ENCODE results near the gene EFL1. TPM values are rescaled to one million over a fixed set of nuclear protein-coding genes. Genes with fewer than 3 reads are reported as not detected.

EFL1 gene
- total and polyA plus RNA-seq, 2 of the 8 experiments (the other 6 are each of a cell fraction or from before 2014, with no cell fraction given), result 10.8 to 31.5 TPM

- CTCF ChIA-PET (ENCODE audit: partially characterized antibody), result no interaction called here
- POLR2A ChIA-PET (ENCODE audit: partially characterized antibody), result no interaction called here
- H2AFZ ChIP-seq (ENCODE audit: low read length), result no peak overlapping the region
- no peak for TF ChIP-seq GTF2F1 (IDR thresholded peaks at IDR 0.05; ENCODE audit: borderline replicate concordance, low read depth, low read length)
- no peak for TF ChIP-seq GABPA (IDR thresholded peaks at IDR 0.05; ENCODE audit: borderline replicate concordance, insufficient read depth, low read length)
- no peak for TF ChIP-seq EP300 (IDR thresholded peaks at IDR 0.05; ENCODE audit: borderline replicate concordance in 1 of 2, low read depth in 2 of 2, low read length in 2 of 2)
- no peak for TF ChIP-seq SAP30 (IDR thresholded peaks at IDR 0.05; ENCODE audit: insufficient read depth, insufficient replicate concordance, low read length)
- TF ChIP-seq SP4 (IDR thresholded peaks at IDR 0.05; ENCODE audit: low read length), result no peak
- no peak for TF ChIP-seq HDAC2 (IDR thresholded peaks at IDR 0.05; ENCODE audit: borderline replicate concordance in 1 of 2, low read depth in 2 of 2, low read length in 2 of 2)
- TF ChIP-seq SUZ12 (IDR thresholded peaks at IDR 0.05; ENCODE audit: low read length), result no peak
- TF ChIP-seq TAF1 (IDR thresholded peaks at IDR 0.05; ENCODE audit: low read depth, low read length), result no peak
- no peak for TF ChIP-seq JUN (IDR thresholded peaks at IDR 0.05; ENCODE audit: low read depth, low read length)
- TF ChIP-seq ATF2 (IDR thresholded peaks at IDR 0.05; ENCODE audit: low read length), result no peak
- TF ChIP-seq JUND (IDR thresholded peaks at IDR 0.05; ENCODE audit: low read length), result no peak
- no peak for TF ChIP-seq CREB1 (IDR thresholded peaks at IDR 0.05)
Observed at GRCh38 chr15:82272154-82272553, 9.6 kb upstream of the EFL1 start.

More at GRCh38 chr15:82272154-82272553, 9.6 kb upstream of the EFL1 start:
- no peak for FAIRE-seq
- no peak overlapping the region for H3K4ac ChIP-seq (replicated peaks; ENCODE audit: insufficient read length, low read depth, low read length)
- H3K23me2 ChIP-seq (ENCODE audit: low read depth, low read length), result no peaks in the 10 kb centered on the region
- 0 out of 8 replicates have a peak, but pooled peaks cover 0 to 5% (median 0%) of the 10 kb centered on the region in 4 experiments for H3K36me3 ChIP-seq (ENCODE audit: control insufficient read depth in 2 of 4, insufficient read depth in 4 of 4, low read length in 3 of 4)
- H3K56ac ChIP-seq (replicated peaks; ENCODE audit: insufficient read length, low read depth, low read length), result no peak overlapping the region
- H3K9ac ChIP-seq (replicated peaks in 1 of 4; ENCODE audit: extremely low read depth in 1 of 4, low read depth in 3 of 4, low read length in 3 of 4), result no peak overlapping the region
- no peak overlapping the region for H3K4me3 ChIP-seq (ENCODE audit: extremely low read depth in 1 of 4, insufficient read depth in 2 of 4, low read depth in 3 of 4, low read length in 4 of 4)
- H2BK120ac ChIP-seq (replicated peaks; ENCODE audit: low read depth, low read length), result no peak overlapping the region
- no peak overlapping the region for H3K27ac ChIP-seq (ENCODE audit: low read depth, low read length)
- H3K4me2 ChIP-seq (ENCODE audit: insufficient read depth in 1 of 2, low read depth in 2 of 2, low read length in 2 of 2), result no peak overlapping the region
- no peak overlapping the region for H2AK5ac ChIP-seq (ENCODE audit: low read depth, low read length)
- no peak overlapping the region for H2BK12ac ChIP-seq (ENCODE audit: low read depth, low read length)
- H3K79me1 ChIP-seq (ENCODE audit: low read depth, low read length), result no peaks in the 10 kb centered on the region
- H3K4me1 ChIP-seq (replicated peaks in 1 of 4; ENCODE audit: control insufficient read depth in 3 of 4, insufficient read depth in 4 of 4, low read length in 3 of 4), result peaks cover 0 to 11% (median 6%) of the 10 kb centered on the region in 4 experiments; a peak in 5 of 7 replicates
- no peak for DNase-seq (ENCODE audit: low read depth in 1 of 2, low spot score in 2 of 2)
- H2BK5ac ChIP-seq (ENCODE audit: low read depth, low read length), result no peak overlapping the region
- H3K79me2 ChIP-seq (ENCODE audit: control insufficient read depth in 1 of 2, insufficient read depth in 2 of 2, low read length in 2 of 2), result no peaks in the 10 kb centered on the region
- H2BK15ac ChIP-seq (ENCODE audit: low read length), result no peak overlapping the region
- H4K5ac ChIP-seq (ENCODE audit: insufficient read length, low read depth, low read length), result no peak overlapping the region
- no peak overlapping the region for H4K8ac ChIP-seq (ENCODE audit: extremely low read depth, insufficient read depth, low read length)
- no peak overlapping the region for H4K91ac ChIP-seq (replicated peaks; ENCODE audit: insufficient read length, low read length)
- peaks cover 6 to 10% of the 10 kb centered on the region in 2 experiments; a peak in 2 of 4 replicates for H3K9me3 ChIP-seq (ENCODE audit: insufficient read depth in 2 of 2, low read depth in 1 of 2, low read length in 1 of 2)
- H3K27me3 ChIP-seq (replicated peaks in 1 of 4; ENCODE audit: control insufficient read depth in 3 of 4, extremely low read depth in 1 of 4, insufficient read depth in 3 of 4, low read length in 3 of 4), result no peaks in the 10 kb centered on the region
- no peak overlapping the region for H3K23ac ChIP-seq (ENCODE audit: insufficient read length)
- 87% methylated on average over 2 of the region's 2 CpGs; no CpG with 5 or more reads in 1 of the 2 experiments for WGBS, 2 experiments (ENCODE audit: extremely low coverage in 1 of 2, insufficient coverage in 1 of 2, insufficient read length in 1 of 2, insufficient replicate concordance in 2 of 2, low coverage in 1 of 2, low lambda C conversion rate in 2 of 2, missing lambda C conversion rate in 1 of 2)
- no peak overlapping the region for H3K18ac ChIP-seq (ENCODE audit: extremely low read depth, low read length)
- H3K14ac ChIP-seq (ENCODE audit: insufficient read length), result no peak overlapping the region
- no peaks in the 10 kb centered on the region for H4K20me1 ChIP-seq (replicated peaks in 1 of 2; ENCODE audit: control insufficient read depth in 1 of 2, insufficient read depth in 2 of 2, low read length in 2 of 2)
- H2BK20ac ChIP-seq (ENCODE audit: low read length), result no peak overlapping the region
